Lung (tissue), 12 donors: ENCODE measurements around the gene KCNE4. TPM values are rescaled to one million over a fixed set of nuclear protein-coding genes. Genes with fewer than 3 reads are reported as not detected.

Experiments
- ATAC-seq: fragments of 200-7000 bp; cut with Tn5 transposase; one replicate; pipeline ENCODE4 v1.9.1; 2020; ENCODE audit warnings: moderate number of reproducible peaks; ENCODE audit not compliant: insufficient read depth, low FRiP score
- DNase-seq, 3 donors: peaks; one replicate each; pipeline ENCODE4 v3.0.0-alpha.2; 2013 to 2017
- H3K27ac ChIP-seq, 2 donors: one replicate each; pipeline ENCODE4 v1.5.1; 2013; ENCODE audit warnings: mild to moderate bottlenecking in 2 of 2, moderate library complexity in 2 of 2, control low read depth in 1 of 2, inconsistent platforms in 1 of 2, low read depth in 1 of 2, low read length in 1 of 2
- H3K27me3 ChIP-seq, 3 donors: one replicate each; pipeline ENCODE4 v1.5.1; 2013; ENCODE audit warnings: low read length in 2 of 3; ENCODE audit not compliant: control insufficient read depth in 3 of 3, insufficient read depth in 3 of 3
- H3K36me3 ChIP-seq, 4 donors: one replicate each; pipeline ENCODE4 v1.5.1; 2013; ENCODE audit warnings: low read length in 4 of 4, mild to moderate bottlenecking in 1 of 4, moderate library complexity in 1 of 4; ENCODE audit not compliant: control insufficient read depth in 4 of 4, insufficient read depth in 4 of 4
- H3K4me1 ChIP-seq, 5 donors: one replicate each; pipeline ENCODE4 v1.5.1; 2013; ENCODE audit warnings: low read length in 5 of 5, mild to moderate bottlenecking in 2 of 5, moderate library complexity in 1 of 5; ENCODE audit not compliant: control insufficient read depth in 5 of 5, insufficient read depth in 5 of 5
- H3K4me3 ChIP-seq: one replicate; pipeline ENCODE4 v1.5.1; 2013; ENCODE audit warnings: mild to moderate bottlenecking, control low read depth, moderate library complexity
- H3K9ac ChIP-seq, 2 donors: one replicate each; pipeline ENCODE4 v1.5.1; 2013; ENCODE audit warnings: low read length in 2 of 2, control low read depth in 1 of 2; ENCODE audit not compliant: insufficient read depth in 1 of 2
- H3K9me3 ChIP-seq, 4 donors: one replicate each; pipeline ENCODE4 v1.5.1; 2013; ENCODE audit warnings: low read length in 3 of 4, mild to moderate bottlenecking in 1 of 4, moderate library complexity in 1 of 4; ENCODE audit not compliant: control insufficient read depth in 4 of 4, insufficient read depth in 3 of 4
- WGBS, 2 donors: extraction: QIAGEN DNeasy Blood & Tissue Kit; methylation state at CpG; one replicate each; pipeline ENCODE4 v1.1.7; 2013; 5-methylcytosine and 5-hydroxymethylcytosine counted together
- polyA plus RNA-seq, 2 donors: library from polyadenylated mRNA; stranded (reverse); fragments of 200-250 nt; gene quantifications; one replicate each; pipeline ENCODE4 v1.2.1, GENCODE V29; 2013
- total RNA-seq, 2 donors: library from RNA; depleted of rRNA in 1 of 2; stranded (reverse); fragments of >200 nt in 1 of 2; gene quantifications; one replicate each; pipeline ENCODE4 v1.2.1, GENCODE V29; 2014 to 2021
- TF ChIP-seq, protein P1 (sequence below): IDR thresholded peaks from 2 replicates; pipeline ENCODE4 v1.5.1; 2012; ENCODE audit warnings: mild to moderate bottlenecking; ENCODE audit errors: control extremely low read depth, extremely low read depth
- donor health status: control.
- donor health status: control.
- donor health status: Bipolar disorder and iron deficiency.
- donor health status: healthy.
- donor health status: DM: yes; HTN: yes; CAD: no.

The KCNE4 gene
- total and polyA plus RNA-seq, 4 donors: 0.79 to 5.3 (median 1.0) TPM

GRCh38 chr2:223046470-223047040 is 5.4 kb upstream of the KCNE4 start:
- DNase-seq (no peak), ATAC-seq (no peak)
- H3K27me3 ChIP-seq: no peaks in the 10 kb centered on the region
- peaks cover 3 to 20% (median 7%) of the 10 kb centered on the region in 5 donors for H3K4me1 ChIP-seq
- no peaks in the 10 kb centered on the region for H3K9me3 ChIP-seq
- no peaks in the 10 kb centered on the region for H3K36me3 ChIP-seq
- H3K9ac ChIP-seq: no peak overlapping the region
- no peak overlapping the region for H3K27ac ChIP-seq
- TF ChIP-seq, protein P1, sequence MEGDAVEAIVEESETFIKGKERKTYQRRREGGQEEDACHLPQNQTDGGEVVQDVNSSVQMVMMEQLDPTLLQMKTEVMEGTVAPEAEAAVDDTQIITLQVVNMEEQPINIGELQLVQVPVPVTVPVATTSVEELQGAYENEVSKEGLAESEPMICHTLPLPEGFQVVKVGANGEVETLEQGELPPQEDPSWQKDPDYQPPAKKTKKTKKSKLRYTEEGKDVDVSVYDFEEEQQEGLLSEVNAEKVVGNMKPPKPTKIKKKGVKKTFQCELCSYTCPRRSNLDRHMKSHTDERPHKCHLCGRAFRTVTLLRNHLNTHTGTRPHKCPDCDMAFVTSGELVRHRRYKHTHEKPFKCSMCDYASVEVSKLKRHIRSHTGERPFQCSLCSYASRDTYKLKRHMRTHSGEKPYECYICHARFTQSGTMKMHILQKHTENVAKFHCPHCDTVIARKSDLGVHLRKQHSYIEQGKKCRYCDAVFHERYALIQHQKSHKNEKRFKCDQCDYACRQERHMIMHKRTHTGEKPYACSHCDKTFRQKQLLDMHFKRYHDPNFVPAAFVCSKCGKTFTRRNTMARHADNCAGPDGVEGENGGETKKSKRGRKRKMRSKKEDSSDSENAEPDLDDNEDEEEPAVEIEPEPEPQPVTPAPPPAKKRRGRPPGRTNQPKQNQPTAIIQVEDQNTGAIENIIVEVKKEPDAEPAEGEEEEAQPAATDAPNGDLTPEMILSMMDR: no peak
- WGBS, 2 donors: 47 to 56% methylated on average over 2 of the region's 2 CpGs
- H3K4me3 ChIP-seq: no peak overlapping the region

DNA sequence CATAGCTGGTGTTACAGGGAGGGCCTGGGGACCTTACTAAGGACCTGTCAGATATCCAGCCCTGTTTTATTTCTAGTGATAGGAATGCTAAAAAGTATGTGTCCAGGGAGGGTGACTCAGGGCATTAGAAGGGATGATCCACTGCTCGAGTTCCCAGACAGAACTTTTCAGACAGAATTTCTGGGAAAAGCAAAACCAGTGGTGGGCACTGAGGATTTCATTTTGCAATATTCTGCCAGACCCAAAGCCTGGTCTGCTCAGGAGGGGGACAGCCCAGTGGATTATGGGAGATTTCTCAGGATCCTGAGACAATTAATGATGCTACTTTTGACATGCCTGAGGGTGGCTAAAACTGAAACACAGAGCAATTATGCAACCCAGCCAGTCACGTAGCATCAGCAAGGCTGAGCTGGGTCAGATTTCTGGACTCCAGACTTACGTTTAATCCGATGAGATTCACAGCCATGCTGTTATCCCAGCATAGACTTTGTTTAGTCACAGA is 4.7 kb upstream of the KCNE4 start:
- H3K9ac ChIP-seq: no peak overlapping the region
- TF ChIP-seq, protein P1: no peak
- ATAC-seq: no peak
- DNase-seq: peak in 1 of 3 donors; percentile 64
- H3K27ac ChIP-seq: peak overlapping the region in 1 of 2 donors; percentile 39
- H3K9me3 ChIP-seq: no peaks in the 10 kb centered on the region
- H3K4me3 ChIP-seq: no peak overlapping the region
- H3K36me3 ChIP-seq: no peaks in the 10 kb centered on the region
- 51 to 61% methylated on average over 4 of the region's 4 CpGs for WGBS, 2 donors
- peaks cover 3 to 22% (median 7%) of the 10 kb centered on the region in 5 donors for H3K4me1 ChIP-seq
- no peaks in the 10 kb centered on the region for H3K27me3 ChIP-seq

DNA sequence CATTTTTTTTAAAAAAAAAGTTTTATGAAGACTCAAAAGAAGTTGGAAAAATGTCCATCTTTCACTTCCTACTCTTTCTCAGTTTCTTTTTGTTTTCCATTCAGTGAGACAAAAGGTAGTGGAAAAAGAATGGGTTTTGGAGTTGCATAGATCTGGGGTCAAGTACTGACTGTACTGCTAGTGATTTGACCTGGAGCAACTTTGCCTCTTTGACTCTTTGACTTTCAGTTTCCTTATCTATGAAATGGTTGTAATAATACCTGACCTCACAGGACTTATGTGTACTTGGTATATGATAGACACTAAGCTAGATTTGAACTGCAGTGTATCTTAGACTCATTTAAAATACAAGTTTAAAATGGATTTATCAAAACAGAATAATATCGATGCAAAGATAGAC is 3.5 kb upstream of the KCNE4 start:
- ATAC-seq: no peak
- no peaks in the 10 kb centered on the region for H3K27me3 ChIP-seq
- peaks cover 0 to 35% (median 7%) of the 10 kb centered on the region in 5 donors for H3K4me1 ChIP-seq
- H3K9ac ChIP-seq: no peak overlapping the region
- H3K9me3 ChIP-seq: no peaks in the 10 kb centered on the region
- TF ChIP-seq, protein P1: no peak
- H3K36me3 ChIP-seq: no peaks in the 10 kb centered on the region
- no peak overlapping the region for H3K27ac ChIP-seq
- no peak for DNase-seq
- no peak overlapping the region for H3K4me3 ChIP-seq
- 92 to 96% methylated on average over 1 of the region's 1 CpG for WGBS, 2 donors

DNA sequence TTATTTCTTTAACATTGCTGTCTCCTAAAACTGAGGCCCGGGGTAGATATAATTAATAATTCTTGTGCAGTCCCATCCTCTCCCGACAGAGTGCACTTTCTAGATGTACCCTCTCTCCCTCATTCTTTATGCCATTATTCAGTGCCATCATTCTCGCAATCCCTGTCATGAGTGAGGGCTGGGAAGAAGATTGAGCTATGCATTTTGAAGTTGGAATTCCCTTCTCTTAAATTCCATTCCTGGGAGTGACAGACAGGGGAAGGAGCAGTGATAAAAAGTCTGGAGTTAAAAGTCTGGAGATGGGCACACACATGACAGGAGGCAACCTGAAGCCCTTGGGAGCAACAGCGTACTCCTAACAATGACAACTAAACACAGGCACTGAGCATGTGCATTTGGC is 2.6 kb upstream of the KCNE4 start:
- Histone ChIP-seq H3K9me3 (no peaks in the 10 kb centered on the region), H3K27me3 (no peaks in the 10 kb centered on the region), H3K9ac (no peak overlapping the region), H3K4me1 (peaks cover 0 to 38% (median 6%) of the 10 kb centered on the region in 5 donors), H3K4me3 (no peak overlapping the region), H3K36me3 (no peaks in the 10 kb centered on the region), H3K27ac (no peak overlapping the region)
- ATAC-seq (no peak), DNase-seq (no peak)
- WGBS, 2 donors: 88 to 91% methylated on average over 4 of the region's 4 CpGs
- TF ChIP-seq, protein P1: no peak
